Hair follicle dermal papilla cell (primary cell): ENCODE results near the gene SUPT6H. TPM values are rescaled to one million over a fixed set of nuclear protein-coding genes. Genes with fewer than 3 reads are reported as not detected.
A peak's percentile ranks its signal among the peaks of the same experiment; 100 is the strongest.

Source experiments
- small RNA-seq: library from RNA; depleted of rRNA; stranded (forward); fragments of <200 nt; gene quantifications from one replicate; pipeline ENCODE3, GENCODE V24; 2012
- total RNA-seq: library from RNA; depleted of rRNA; stranded (reverse); fragments of >200 nt; gene quantifications from 2 replicates; pipeline ENCODE4 v1.2.3, GENCODE V29; 2012

The SUPT6H gene
- total RNA-seq, result 58.0 and 67.8 TPM in 2 replicates

DNA sequence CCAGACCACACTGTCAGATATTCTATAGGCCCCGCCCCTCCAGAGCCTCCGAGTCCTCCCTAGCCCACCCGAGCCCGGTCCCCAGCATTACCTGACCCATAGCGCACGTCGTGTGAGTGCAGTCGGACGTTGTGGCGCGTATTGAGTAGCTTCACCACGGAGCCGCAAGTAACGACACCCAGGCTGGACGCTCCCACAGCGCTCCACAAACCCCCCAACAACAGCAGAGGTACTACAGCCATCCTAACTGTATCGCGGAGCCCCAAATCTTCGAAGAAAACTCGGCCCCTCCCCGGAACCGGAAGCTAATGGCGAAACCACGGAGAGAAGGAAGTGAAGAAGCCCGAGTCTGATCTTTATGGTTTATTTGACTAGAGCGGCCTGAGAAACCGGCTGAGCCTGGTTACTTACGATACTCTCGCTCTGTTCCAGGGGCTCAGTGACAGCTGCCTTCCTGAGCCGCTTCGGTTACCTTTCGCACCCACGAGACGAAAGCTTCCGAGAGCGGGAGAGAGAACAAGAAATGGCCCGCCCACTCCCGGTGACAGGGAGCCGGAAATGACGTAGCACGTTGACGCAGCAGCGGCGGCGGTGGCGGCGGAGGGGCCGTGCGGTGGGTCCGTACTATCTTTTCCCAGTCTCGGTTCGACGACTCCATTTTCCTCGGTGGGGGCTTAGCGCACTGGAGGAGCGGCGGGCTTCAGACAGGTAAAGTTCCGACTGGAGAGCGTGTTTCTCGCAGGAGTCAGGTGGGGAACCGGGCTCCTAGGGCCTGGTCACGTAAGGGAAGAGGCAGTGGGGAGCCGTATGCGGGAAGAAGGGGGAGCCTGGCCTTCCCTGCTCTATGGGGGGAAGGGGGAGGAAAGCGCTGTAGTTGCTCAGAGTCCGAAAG is at the start of gene SUPT6H, which contains the start of gene SDF2:
SUPT6H (plus strand) TSS at position 571 of the 892 bp plus-strand sequence. CDS start 11,197 bp downstream, outside the sequence.
SDF2 (minus strand) TSS at position 272 of the 892 bp plus-strand sequence; CDS start at position 242, 30 bp downstream.

DNA sequence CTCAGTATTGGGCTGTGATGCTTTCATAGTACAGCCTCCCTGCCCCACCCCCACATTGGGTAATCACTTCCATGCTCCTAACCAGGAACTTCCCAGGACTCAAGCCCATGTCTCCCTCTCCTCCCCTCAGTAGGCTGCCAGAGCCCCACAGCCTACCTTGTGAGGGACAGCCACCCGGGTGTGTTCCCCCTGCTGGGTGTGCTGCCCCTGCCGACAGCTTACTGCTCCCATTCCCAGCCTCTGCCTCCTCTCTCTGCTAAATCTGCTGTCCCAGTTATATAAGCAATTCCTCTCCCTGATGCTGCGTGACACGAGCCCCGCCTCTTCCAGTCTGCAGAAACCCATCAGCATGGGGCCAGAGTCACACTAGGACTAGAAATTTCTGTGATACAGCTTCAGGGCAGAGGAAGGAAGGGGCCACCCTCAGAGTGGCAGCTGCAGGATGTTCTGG is 48.0 kb upstream of the SUPT6H start, which contains the start of gene RSKR:
RSKR (minus strand) TSS at position 255 of the 451 bp plus-strand sequence; CDS start at position 231, 24 bp downstream.

DNA sequence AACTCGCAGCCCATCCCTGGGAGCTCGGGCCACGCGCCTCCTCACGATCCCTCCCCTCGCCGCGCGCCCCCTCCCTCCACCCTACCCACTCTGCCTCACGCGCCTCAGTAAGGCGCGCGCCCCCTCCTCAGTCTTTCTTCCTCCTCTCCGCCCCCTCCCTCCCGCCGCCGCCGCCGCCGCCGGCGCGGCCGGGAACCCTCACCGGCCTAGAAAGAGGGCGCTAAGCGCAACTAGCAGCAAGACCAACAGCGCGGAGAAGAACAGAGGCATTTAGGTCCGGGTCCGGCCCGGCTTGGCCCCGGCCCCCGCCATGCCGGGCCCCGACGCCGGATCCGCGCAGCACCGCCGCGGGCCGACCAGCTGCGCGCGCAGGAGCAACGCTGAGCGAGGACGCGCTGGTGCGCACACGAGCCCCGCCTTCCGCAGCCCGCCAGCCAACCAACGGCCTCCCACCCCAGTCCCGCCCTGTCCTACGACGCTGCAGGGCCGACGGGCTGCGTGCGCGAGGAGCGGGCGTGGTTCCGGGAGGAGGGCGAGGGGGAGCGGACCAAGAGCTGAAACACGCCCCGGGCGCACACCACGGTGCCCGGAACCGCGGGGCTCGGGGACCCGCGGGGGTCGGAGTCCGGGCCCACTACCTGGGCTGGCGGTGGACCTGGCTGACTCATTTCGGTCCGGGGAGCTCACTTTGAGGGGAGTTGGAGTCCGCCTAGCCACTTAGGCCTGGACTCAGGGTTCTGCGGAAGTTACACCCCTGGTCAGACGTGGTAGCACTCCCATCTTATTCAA is 17.0 kb upstream of the SUPT6H start, which contains the start of gene BLTP2:
BLTP2 (minus strand) TSS at position 372 of the 789 bp plus-strand sequence; CDS start at position 270, 102 bp downstream.

DNA sequence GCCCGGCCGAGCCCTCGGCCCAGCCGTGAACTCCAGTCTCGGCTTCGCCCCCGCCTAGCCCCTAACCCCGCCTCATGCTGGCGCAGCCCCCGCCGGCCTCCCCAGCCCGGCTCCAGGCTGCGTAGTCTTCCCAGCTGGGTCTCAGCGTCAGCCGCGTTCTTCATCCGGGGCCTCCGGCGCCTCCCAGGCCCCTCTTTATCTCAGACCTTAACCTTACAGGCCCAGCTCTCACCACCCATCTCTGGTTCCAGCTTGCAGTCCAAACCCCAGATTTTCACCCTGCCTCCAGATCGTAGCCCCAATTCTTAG is 49.7 kb downstream of the SUPT6H start, which contains the start of gene PROCA1:
PROCA1 (minus strand) TSS at position 166 of the 309 bp plus-strand sequence. CDS start 228 bp downstream, outside the sequence.

DNA sequence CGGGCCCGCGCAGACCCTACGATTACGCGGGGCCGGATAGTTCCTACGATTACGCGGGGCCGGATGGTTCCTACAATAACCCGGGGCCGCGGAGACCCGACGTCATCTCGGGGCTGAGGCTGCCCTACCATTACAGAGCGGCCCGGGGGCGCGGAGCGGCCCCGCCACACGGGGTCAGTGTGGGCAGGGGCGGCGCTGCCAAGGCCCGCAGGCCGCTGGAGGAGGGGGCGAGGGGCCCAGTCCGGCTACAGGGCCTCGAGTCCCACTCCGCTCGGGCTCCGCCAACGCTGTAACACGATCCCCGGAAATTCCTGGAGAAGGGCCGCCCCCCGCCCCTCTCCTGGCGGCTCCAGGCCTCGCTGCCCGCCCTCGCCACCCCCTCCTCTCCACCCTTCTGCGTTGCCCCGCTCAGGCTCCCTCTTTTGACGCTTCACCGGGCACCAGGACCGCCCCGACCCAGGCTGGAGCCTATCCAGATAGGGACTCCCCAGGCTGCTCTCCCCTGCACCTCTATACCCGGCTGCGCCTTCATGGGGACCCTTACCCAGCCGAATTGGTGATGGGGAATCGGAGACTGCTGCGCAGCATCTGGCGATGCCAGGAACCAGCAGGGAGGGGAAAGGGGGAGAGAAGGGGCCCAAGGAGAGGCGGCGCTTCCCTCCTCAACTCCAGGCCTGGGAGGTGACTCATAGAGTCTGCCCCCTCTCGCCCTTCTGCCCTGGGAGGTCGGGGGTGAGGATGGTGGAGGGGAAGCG is 55.8 kb downstream of the SUPT6H start, which contains the start of gene RAB34:
RAB34 (minus strand) TSS at position 291 of the 755 bp plus-strand sequence. CDS start 602 bp downstream, outside the sequence.

DNA sequence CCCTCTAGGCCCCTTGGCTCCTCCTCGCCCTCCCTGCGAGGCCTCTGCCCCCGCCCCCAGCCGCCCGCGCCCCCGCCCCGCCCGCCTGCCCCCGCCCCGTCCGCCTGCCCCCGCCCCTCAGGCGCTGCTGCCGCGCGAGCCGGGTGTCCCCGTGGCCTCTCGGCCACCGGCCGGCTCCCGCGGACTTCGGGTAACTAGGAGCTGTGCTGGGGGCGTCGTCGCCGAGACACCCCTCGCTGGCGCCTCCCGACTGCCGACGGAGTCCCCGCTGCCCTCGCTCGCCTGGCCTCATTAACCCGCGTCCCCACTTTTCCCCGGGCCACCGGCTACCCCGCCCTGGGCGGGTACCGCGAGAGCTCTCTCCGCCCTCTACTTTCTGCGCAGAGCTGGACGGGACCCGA is 64.2 kb downstream of the SUPT6H start, which contains the start of gene TLCD1:
TLCD1 (minus strand) TSS at position 8 of the 401 bp plus-strand sequence. CDS start 136 bp downstream, outside the sequence.

DNA sequence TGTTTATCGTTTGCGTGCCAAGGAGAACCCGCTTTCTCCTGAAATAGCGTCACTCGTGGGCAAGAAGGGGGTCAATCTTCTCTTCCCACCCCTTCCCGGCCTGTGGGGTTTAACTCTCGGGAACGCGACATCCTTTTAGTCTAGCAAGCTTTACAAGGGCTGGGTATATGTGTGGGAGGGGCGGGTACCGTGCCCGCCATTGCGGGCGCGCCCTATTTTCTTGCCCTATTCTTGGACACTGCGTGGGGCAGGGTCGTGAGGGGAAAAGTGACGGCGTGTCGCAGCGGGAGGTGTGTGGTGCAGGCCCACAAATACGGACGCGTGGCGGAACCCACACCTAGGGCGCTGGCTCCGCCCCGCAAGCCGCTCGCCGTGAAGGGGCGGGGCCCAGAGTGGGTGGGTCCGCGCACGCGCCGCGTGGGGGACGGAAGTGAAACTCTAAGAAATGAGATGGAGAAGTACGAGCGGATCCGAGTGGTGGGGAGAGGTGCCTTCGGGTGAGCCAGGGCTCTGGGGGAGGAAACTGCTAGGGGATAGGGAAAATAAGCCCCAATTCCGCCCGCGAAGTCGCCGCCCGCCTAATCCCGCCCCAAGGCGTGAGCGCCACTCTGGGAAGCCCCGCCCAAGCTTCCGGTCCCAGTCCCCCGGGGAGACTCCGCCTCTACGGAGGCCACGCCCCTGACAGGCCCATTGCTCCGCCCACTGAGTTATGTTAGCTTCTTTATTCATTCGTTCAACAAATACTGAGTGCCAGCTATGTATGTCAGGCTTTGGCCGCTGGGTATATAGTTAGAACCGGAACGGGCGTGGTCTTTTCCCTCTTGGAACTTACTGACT is 66.6 kb downstream of the SUPT6H start, which contains the start of gene NEK8:
NEK8 (plus strand) TSS at position 425 of the 837 bp plus-strand sequence; CDS start at position 451, 26 bp downstream.

DNA sequence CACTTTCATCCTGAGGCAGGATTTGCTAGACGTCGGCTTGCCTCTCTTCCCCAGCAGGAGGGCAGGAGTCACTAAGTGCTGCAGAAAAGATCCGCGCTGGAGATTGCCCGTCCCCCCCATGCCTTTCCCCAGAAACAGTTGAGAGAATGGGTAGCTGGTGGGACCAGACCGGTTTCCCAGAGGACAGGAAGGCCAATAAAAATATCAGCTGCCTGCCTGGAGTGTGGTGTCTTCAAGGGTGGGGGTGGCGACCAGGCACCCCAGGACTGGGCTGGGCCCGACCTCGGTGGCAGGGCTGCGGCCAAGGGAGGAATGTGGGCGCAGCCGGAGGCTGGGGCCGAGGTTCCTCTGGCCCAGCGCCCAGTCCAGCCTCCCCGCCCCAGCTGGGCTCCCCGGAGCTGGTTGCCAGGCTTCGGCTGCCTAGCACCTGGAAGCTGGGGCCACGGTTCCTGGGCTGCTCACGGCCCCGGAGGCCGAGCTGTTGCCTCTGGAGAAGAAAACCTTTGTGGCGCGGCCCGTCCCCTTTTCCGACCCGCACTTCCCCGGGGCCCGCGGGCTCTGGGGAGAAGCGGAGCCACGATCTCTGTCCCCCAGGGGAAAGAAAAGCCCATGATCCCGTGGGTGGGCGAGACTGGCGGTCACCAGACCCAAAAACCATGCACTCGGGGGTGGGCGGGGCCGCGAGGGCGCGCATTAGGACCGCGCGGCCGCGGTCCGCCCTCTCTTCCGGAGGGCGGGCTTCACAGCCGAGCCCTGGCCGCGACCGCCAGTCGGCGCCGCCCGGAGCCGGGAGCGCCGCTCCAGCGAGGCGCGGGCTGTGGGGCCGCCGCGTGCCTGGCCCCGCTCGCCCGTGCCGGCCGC is 81.5 kb downstream of the SUPT6H start, which contains the start of gene TRAF4:
TRAF4 (plus strand) TSS at position 769 of the 861 bp plus-strand sequence. CDS start 102 bp downstream, outside the sequence.

Small RNAs within 50 kb of the gene (small RNA-seq; reads per million reads assigned to genes)
- gene SNORD42A (not detected), gene SNORD42B (1.5 reads per million, percentile 35 among the genes with 10 or more reads in this experiment), gene SNORD4A (not detected), gene SNORD4B (not detected)

Other genes starting within 250 kb of the SUPT6H start
- not detected in 2 replicates for gene SLC13A2, start 188.6 kb upstream of the SUPT6H start, total RNA-seq
- gene FOXN1, start 155.9 kb upstream of the SUPT6H start, total RNA-seq, result not detected in 2 replicates
- gene UNC119, start 109.6 kb upstream of the SUPT6H start, total RNA-seq, result 20.4 and 22.0 TPM in 2 replicates
- gene PIGS, start 90.7 kb upstream of the SUPT6H start, total RNA-seq, result 60.2 and 61.0 TPM in 2 replicates
- gene ALDOC, start 85.3 kb upstream of the SUPT6H start, total RNA-seq, result 56.8 and 65.1 TPM in 2 replicates
- 5.4 and 6.2 TPM in 2 replicates for gene SPAG5, start 63.2 kb upstream of the SUPT6H start, total RNA-seq
- 2.1 and 4.7 TPM in 2 replicates for gene RSKR, start 48.0 kb upstream of the SUPT6H start, total RNA-seq
- 163 and 173 TPM in 2 replicates for gene BLTP2, start 17.0 kb upstream of the SUPT6H start, total RNA-seq
- gene SDF2, start 299 bp upstream of the SUPT6H start, total RNA-seq, result 35.2 and 39.1 TPM in 2 replicates
- 0.65 and 1.9 TPM in 2 replicates for gene PROCA1, start 49.7 kb downstream of the SUPT6H start, total RNA-seq
- gene RAB34, start 55.7 kb downstream of the SUPT6H start, total RNA-seq, result 186 and 192 TPM in 2 replicates
- gene RPL23A, start 57.8 kb downstream of the SUPT6H start, total RNA-seq, result 245 and 263 TPM in 2 replicates
- gene TLCD1, start 64.0 kb downstream of the SUPT6H start, total RNA-seq, result 3.9 and 4.9 TPM in 2 replicates
- 5.2 TPM in 2 replicates for gene NEK8, start 66.6 kb downstream of the SUPT6H start, total RNA-seq
- 36.6 and 39.3 TPM in 2 replicates for gene TRAF4, start 81.8 kb downstream of the SUPT6H start, total RNA-seq
- 6.8 and 7.3 TPM in 2 replicates for gene FAM222B, start 180.6 kb downstream of the SUPT6H start, total RNA-seq
- 41.9 and 45.8 TPM in 2 replicates for gene ERAL1, start 192.8 kb downstream of the SUPT6H start, total RNA-seq
- 44.1 and 45.8 TPM in 2 replicates for gene FLOT2, start 235.5 kb downstream of the SUPT6H start, total RNA-seq
- gene DHRS13, start 240.9 kb downstream of the SUPT6H start, total RNA-seq, result 1.5 and 2.9 TPM in 2 replicates